Skeletal muscle satellite cell (primary cell): ENCODE results near the gene IRX3.

Source experiments
- H3K27me3 ChIP-seq: 2 replicates; pipeline ENCODE4 v1.7.0; 2013; ENCODE audit warnings: low read length; ENCODE audit not compliant: control insufficient read depth, insufficient read depth
- H3K36me3 ChIP-seq: 2 replicates; pipeline ENCODE4 v1.7.0; 2013; ENCODE audit warnings: mild to moderate bottlenecking, control low read depth, low read length; ENCODE audit not compliant: insufficient read depth
- H3K4me1 ChIP-seq: 2 replicates; pipeline ENCODE4 v1.7.0; 2013; ENCODE audit warnings: low read length; ENCODE audit not compliant: control insufficient read depth, insufficient read depth
- H3K4me2 ChIP-seq: 2 replicates; pipeline ENCODE4 v1.7.0; 2013; ENCODE audit warnings: mild to moderate bottlenecking, low read length
- H3K4me3 ChIP-seq: 2 replicates; pipeline ENCODE4 v1.7.0; 2013; ENCODE audit warnings: low read length
- H3K9ac ChIP-seq: 2 replicates; pipeline ENCODE4 v1.7.0; 2013; ENCODE audit warnings: mild to moderate bottlenecking, low read depth, low read length, moderate library complexity
- H3K9me3 ChIP-seq: replicated peaks from 2 replicates; pipeline ENCODE4 v1.7.0; 2013; ENCODE audit warnings: mild to moderate bottlenecking, control low read depth, low read length

The IRX3 gene

GRCh38 chr16:54316095-54316889 is 29.7 kb upstream of the IRX3 start:
- H3K4me2 ChIP-seq = no peak overlapping the region
- H3K4me3 ChIP-seq = no peak overlapping the region
- H3K4me1 ChIP-seq = peaks cover 3% of the 10 kb centered on the region
- H3K27me3 ChIP-seq = no peaks in the 10 kb centered on the region
- H3K36me3 ChIP-seq = no peaks in the 10 kb centered on the region
- no peaks in the 10 kb centered on the region for H3K9me3 ChIP-seq
- no peak overlapping the region for H3K9ac ChIP-seq

- Histone ChIP-seq H3K27me3 (peaks cover 6% of the 10 kb centered on the region), H3K9me3 (no peaks in the 10 kb centered on the region), H3K36me3 (no peaks in the 10 kb centered on the region), H3K9ac (no peak overlapping the region), H3K4me3 (no peak overlapping the region), H3K4me2 (no peak overlapping the region), H3K4me1 (peaks cover 2% of the 10 kb centered on the region)
These were observed 27.2 kb upstream of the IRX3 start for GRCh38 chr16:54313789-54314188.

- peaks cover 6% of the 10 kb centered on the region for H3K27me3 ChIP-seq
- no peaks in the 10 kb centered on the region for H3K36me3 ChIP-seq
- no peaks in the 10 kb centered on the region for H3K9me3 ChIP-seq
- H3K4me3 ChIP-seq = no peak overlapping the region
- no peak overlapping the region for H3K9ac ChIP-seq
- no peaks in the 10 kb centered on the region for H3K4me1 ChIP-seq
- no peak overlapping the region for H3K4me2 ChIP-seq
These were observed 26.0 kb upstream of the IRX3 start for GRCh38 chr16:54312502-54312991.

DNA sequence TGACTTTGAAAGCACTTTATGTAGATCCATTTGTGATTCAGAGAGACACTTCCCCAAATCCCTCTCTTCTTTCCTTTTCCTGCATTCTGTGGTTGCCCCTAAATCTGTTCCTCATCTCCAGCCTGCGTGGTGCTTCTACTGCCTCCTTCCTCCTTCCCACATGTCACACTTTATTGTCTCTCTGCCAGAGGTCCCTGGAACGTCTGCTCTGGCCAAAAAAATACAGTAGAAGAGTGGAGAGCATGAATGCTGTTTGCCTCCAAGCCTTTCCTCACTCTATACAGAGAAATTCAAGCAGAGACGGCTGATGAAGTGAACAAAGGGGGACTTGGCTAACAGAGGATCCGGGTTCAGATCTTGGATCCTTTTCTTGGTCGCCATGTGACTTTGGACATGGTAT is 22.8 kb upstream of the IRX3 start:
- H3K4me3 ChIP-seq = no peak overlapping the region
- peaks cover 6% of the 10 kb centered on the region for H3K27me3 ChIP-seq
- no peaks in the 10 kb centered on the region for H3K4me1 ChIP-seq
- H3K9me3 ChIP-seq = no peaks in the 10 kb centered on the region
- H3K9ac ChIP-seq = no peak overlapping the region
- H3K36me3 ChIP-seq = no peaks in the 10 kb centered on the region
- no peak overlapping the region for H3K4me2 ChIP-seq

- Histone ChIP-seq H3K4me2 (no peak overlapping the region), H3K36me3 (no peaks in the 10 kb centered on the region), H3K9me3 (no peaks in the 10 kb centered on the region), H3K4me1 (no peaks in the 10 kb centered on the region), H3K27me3 (peaks cover 5% of the 10 kb centered on the region), H3K4me3 (no peak overlapping the region), H3K9ac (no peak overlapping the region)
These were observed 18.5 kb upstream of the IRX3 start for GRCh38 chr16:54305080-54305479.

DNA sequence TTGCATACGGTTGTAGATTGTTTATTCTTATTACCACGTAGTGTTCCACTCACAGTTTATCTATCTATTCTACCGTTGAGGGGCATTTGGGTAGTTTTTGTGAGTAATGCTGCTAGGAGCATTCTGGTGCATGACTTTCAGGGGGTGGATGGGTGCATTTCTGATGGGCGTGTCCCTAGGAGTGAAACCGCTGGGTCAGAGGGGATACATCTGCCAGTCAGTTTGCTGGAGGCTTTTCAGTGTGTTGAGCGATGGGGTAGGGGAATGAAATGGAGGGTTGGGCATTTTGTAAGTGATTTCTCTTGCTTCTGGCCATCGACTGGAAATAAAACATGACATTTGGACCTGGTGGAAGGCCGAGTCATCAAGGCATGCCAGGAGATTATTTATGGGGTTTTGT is 17.0 kb upstream of the IRX3 start:
- Histone ChIP-seq H3K9ac (no peak overlapping the region), H3K9me3 (no peaks in the 10 kb centered on the region), H3K4me3 (no peak overlapping the region), H3K36me3 (no peaks in the 10 kb centered on the region), H3K27me3 (no peaks in the 10 kb centered on the region), H3K4me1 (no peaks in the 10 kb centered on the region), H3K4me2 (no peak overlapping the region)

DNA sequence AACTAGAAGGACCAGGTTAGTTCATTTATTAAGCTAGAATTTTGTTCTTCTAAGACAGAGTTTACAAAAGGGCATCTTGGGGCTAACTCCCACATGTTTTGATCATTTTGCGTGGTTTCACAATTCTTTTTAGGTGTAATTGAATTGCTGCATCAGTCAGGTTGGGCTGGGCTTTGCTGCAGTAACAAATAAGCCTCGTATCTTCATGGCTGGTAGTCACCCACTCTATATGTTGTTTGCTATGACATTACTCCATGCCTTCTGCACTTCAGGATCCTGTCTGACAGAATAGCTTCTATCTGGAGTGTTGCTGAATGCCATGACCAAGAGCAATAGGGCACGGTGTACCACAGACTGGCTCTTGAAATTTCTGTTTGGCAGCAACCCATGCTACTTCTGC is 10.6 kb upstream of the IRX3 start:
- Histone ChIP-seq H3K36me3 (no peaks in the 10 kb centered on the region), H3K4me1 (peaks cover 1% of the 10 kb centered on the region), H3K4me2 (no peak overlapping the region), H3K4me3 (no peak overlapping the region), H3K27me3 (no peaks in the 10 kb centered on the region), H3K9ac (no peak overlapping the region), H3K9me3 (no peaks in the 10 kb centered on the region)

- H3K36me3 ChIP-seq = no peaks in the 10 kb centered on the region
- H3K9me3 ChIP-seq = no peaks in the 10 kb centered on the region
- H3K4me1 ChIP-seq = peaks cover 7% of the 10 kb centered on the region
- no peak overlapping the region for H3K9ac ChIP-seq
- no peak overlapping the region for H3K4me2 ChIP-seq
- H3K27me3 ChIP-seq = no peaks in the 10 kb centered on the region
- H3K4me3 ChIP-seq = no peak overlapping the region
These were observed 10.0 kb upstream of the IRX3 start for GRCh38 chr16:54296543-54296942.

- H3K4me3 ChIP-seq = no peak overlapping the region
- peaks cover 8% of the 10 kb centered on the region for H3K4me1 ChIP-seq
- H3K9ac ChIP-seq = no peak overlapping the region
- H3K36me3 ChIP-seq = no peaks in the 10 kb centered on the region
- no peaks in the 10 kb centered on the region for H3K27me3 ChIP-seq
- H3K9me3 ChIP-seq = no peaks in the 10 kb centered on the region
- no peak overlapping the region for H3K4me2 ChIP-seq
These were observed 5.3 kb upstream of the IRX3 start for GRCh38 chr16:54291656-54292487.

DNA sequence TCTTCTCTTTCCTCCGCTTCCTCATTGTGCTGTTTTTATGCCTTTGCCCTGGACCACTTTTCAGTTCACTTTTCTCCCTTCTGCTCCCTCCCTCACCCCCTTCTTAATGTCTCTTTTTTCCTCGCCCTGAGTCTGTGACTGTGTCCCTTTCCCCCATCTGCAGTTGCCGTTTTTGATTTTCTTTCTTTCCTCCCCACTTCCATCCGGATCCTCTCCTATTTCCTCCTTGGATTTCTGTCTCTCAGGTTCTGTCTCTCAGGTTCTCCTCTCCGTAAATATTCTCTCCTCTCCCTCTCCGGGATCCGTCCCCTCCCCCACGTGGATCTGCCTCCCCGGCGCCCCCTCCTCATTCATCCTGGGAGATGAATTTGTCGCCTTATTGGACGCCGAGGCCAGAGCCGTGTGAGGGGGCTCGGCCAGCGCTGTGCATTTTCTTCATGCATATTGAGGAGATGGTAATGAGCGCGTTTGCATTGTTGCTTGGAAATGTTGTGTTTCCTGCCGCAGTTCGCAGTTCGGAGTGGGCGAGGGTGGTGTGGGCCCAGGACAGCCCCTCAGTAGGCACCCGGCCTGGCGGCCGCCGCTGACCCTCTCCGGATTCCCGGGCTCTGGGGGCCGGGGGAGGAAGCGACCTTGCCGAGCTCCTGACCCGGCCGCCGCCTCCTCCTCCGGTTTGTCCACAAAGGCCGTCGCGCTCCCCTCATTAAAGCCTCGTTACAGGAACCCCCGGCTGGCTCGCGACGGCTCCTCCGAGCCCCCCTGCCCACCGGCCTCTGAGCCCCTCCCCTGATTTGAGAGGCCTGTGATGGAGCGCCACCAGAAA is 4.5 kb upstream of the IRX3 start:
- H3K4me1 ChIP-seq = peaks cover 8% of the 10 kb centered on the region
- H3K9me3 ChIP-seq = no peaks in the 10 kb centered on the region
- no peak overlapping the region for H3K4me3 ChIP-seq
- no peaks in the 10 kb centered on the region for H3K36me3 ChIP-seq
- no peaks in the 10 kb centered on the region for H3K27me3 ChIP-seq
- H3K4me2 ChIP-seq = no peak overlapping the region
- no peak overlapping the region for H3K9ac ChIP-seq
